SK-N-SH (cell line): ENCODE results near the gene MNS1.

Source experiments
- CHD2 ChIP-seq: fragments of 150-350 bp; IDR thresholded peaks from 2 replicates; pipeline ENCODE4 v1.6.1; 2018; ENCODE audit warnings: low read length; ENCODE audit not compliant: partially characterized antibody
- CTCF ChIP-seq: fragments of 200-600 bp; sonication (generic); IDR thresholded peaks from 2 replicates; pipeline ENCODE4 v1.6.1; 2017; ENCODE audit warnings: antibody characterized with exemption, mild to moderate bottlenecking, moderate library complexity
- EP300 ChIP-seq, 2 experiments: IDR thresholded peaks; 2 replicates each; pipeline versions ENCODE4 v1.4.0 to v1.6.1; 2012; ENCODE audit warnings: borderline replicate concordance in 1 of 2, low read depth in 1 of 2, low read length in 1 of 2
- EZH2phosphoT487 ChIP-seq: fragments of 200-600 bp; sonication (generic); IDR thresholded peaks from 2 replicates; pipeline ENCODE4 v1.6.1; 2017; ENCODE audit warnings: low read depth, mixed run types, mild to moderate bottlenecking, antibody characterized with exemption, moderate library complexity, borderline replicate concordance
- FOSL2 ChIP-seq: IDR thresholded peaks from 2 replicates; pipeline ENCODE4 v1.4.0; 2012; ENCODE audit warnings: low read depth, mild to moderate bottlenecking, moderate library complexity, borderline replicate concordance
- GABPA ChIP-seq: IDR thresholded peaks from 2 replicates; pipeline ENCODE4 v1.4.0; 2012; ENCODE audit warnings: low read depth, mild to moderate bottlenecking
- MAX ChIP-seq: IDR thresholded peaks from 2 replicates; pipeline ENCODE4 v1.4.0; 2012; ENCODE audit warnings: low read depth
- RFX5 ChIP-seq: IDR thresholded peaks from 2 replicates; pipeline ENCODE4 v1.6.1; 2012; ENCODE audit warnings: mild to moderate bottlenecking, improper control_type of control experiment, low read length
- SMC3 ChIP-seq: IDR thresholded peaks from 2 replicates; pipeline ENCODE4 v1.6.1; 2012; ENCODE audit warnings: low read depth, low read length, improper control_type of control experiment
- TAF1 ChIP-seq: IDR thresholded peaks from 2 replicates; pipeline ENCODE4 v1.6.1; 2012; ENCODE audit warnings: low read depth, mild to moderate bottlenecking, low read length, moderate library complexity, borderline replicate concordance
- USF2 ChIP-seq: fragments of 150-350 bp; IDR thresholded peaks from 2 replicates; pipeline ENCODE4 v1.6.1; 2017; ENCODE audit warnings: antibody characterized with exemption, low read length, low read depth, borderline replicate concordance
- ZBTB33 ChIP-seq: IDR thresholded peaks from 2 replicates; pipeline ENCODE4 v1.4.0; 2012; ENCODE audit warnings: low read depth, borderline replicate concordance

- TF ChIP-seq CTCF (no peak), ZBTB33 (no peak), CHD2 (no peak), USF2 (no peak), RFX5 (no peak), EP300 (IDR thresholded peaks at IDR 0.05; ENCODE audit: borderline replicate concordance in 1 of 2, low read depth in 1 of 2, low read length in 1 of 2) (no peak), EZH2phosphoT487 (no peak), TAF1 (no peak), FOSL2 (no peak), SMC3 (no peak), GABPA (no peak), MAX (no peak)
These were observed 25.5 kb upstream of the MNS1 start for GRCh38 chr15:56490461-56490860.
